Right lobe of liver (tissue), 4 donors: ENCODE measurements around the gene IL18BP.

Source experiments
- POLR2A ChIP-seq: fragments of 450-650 bp; IDR thresholded peaks from one replicate; pipeline ENCODE4 v1.6.1; 2017; ENCODE audit warnings: antibody characterized with exemption, mild to moderate bottlenecking
- TF ChIP-seq, protein P1 (sequence below), 4 donors: fragments of 200-600 bp in 3 of 4; fragments of 450-650 bp in 1 of 4; IDR thresholded peaks; one replicate each; pipeline versions ENCODE4 v1.5.1 to v1.8.0; 2016 to 2022; ENCODE audit warnings: antibody characterized with exemption in 4 of 4, mild to moderate bottlenecking in 2 of 4
- donor health status: DM: no; HTN: no; CAD: no.
- donor health status: DM: no; HTN: no; CAD: no.
- donor health status: DM: no; HTN: yes; CAD: no.

DNA sequence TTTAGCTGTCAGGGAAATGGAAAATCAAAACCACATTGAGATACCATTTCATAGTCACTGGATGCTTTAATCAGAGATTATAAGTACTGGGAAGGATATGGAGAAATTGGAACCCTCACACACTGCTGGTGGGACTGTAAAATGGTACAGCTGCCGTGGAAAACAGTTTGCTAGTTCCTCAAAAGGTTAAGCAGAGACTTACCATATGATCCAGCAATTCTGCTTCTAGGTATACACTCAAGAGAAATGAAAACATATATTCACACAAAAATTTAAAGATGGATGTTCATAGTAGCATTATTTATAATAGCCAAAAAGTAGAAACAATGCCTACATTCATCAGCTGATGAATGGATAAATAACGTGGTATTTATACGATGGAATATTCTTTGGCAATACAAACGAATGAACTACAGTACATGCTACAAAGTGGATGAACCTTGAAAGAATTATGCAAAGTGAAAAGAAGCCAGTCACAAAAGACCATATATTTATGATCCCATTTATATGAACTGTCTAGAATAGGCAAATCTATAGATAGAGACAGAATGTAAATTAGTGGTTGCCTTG, 46.9 kb upstream of the IL18BP start:
- TF ChIP-seq, protein P1, sequence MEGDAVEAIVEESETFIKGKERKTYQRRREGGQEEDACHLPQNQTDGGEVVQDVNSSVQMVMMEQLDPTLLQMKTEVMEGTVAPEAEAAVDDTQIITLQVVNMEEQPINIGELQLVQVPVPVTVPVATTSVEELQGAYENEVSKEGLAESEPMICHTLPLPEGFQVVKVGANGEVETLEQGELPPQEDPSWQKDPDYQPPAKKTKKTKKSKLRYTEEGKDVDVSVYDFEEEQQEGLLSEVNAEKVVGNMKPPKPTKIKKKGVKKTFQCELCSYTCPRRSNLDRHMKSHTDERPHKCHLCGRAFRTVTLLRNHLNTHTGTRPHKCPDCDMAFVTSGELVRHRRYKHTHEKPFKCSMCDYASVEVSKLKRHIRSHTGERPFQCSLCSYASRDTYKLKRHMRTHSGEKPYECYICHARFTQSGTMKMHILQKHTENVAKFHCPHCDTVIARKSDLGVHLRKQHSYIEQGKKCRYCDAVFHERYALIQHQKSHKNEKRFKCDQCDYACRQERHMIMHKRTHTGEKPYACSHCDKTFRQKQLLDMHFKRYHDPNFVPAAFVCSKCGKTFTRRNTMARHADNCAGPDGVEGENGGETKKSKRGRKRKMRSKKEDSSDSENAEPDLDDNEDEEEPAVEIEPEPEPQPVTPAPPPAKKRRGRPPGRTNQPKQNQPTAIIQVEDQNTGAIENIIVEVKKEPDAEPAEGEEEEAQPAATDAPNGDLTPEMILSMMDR (IDR thresholded peaks at IDR 0.05): no peak
- no peak for TF ChIP-seq POLR2A
